Osteoblast (primary cell): ENCODE measurements around the gene ACRBP. TPM values are rescaled to one million over a fixed set of nuclear protein-coding genes. Genes with fewer than 3 reads are reported as not detected.

Experiments
- DNase-seq: peaks from one replicate; pipeline ENCODE4 v3.0.0; 2011; ENCODE audit warnings: low spot score, mixed read lengths; ENCODE audit not compliant: insufficient read length; ENCODE audit errors: missing footprints
- H2AFZ ChIP-seq: 2 replicates; pipeline ENCODE4 v1.6.0; 2011; ENCODE audit warnings: mild to moderate bottlenecking, low read length
- H3K27ac ChIP-seq: 2 replicates; pipeline ENCODE4 v1.5.1; 2011; ENCODE audit warnings: mild to moderate bottlenecking, low read depth, low read length, moderate library complexity
- H3K27me3 ChIP-seq: 2 replicates; pipeline ENCODE4 v1.6.0; 2012; ENCODE audit warnings: mild to moderate bottlenecking, control low read depth, inconsistent platforms, low read length, moderate library complexity; ENCODE audit not compliant: insufficient read depth
- H3K36me3 ChIP-seq: 2 replicates; pipeline ENCODE4 v1.5.1; 2011; ENCODE audit warnings: mild to moderate bottlenecking, low read length, control low read depth, moderate library complexity; ENCODE audit not compliant: insufficient read depth
- H3K4me1 ChIP-seq: 2 replicates; pipeline ENCODE4 v1.5.1; 2011; ENCODE audit warnings: mild to moderate bottlenecking, low read length, control low read depth, moderate library complexity; ENCODE audit not compliant: insufficient read depth
- H3K4me2 ChIP-seq: 2 replicates; pipeline ENCODE4 v1.6.0; 2011; ENCODE audit warnings: mild to moderate bottlenecking, low read length; ENCODE audit not compliant: insufficient read depth
- H3K4me3 ChIP-seq: fragments of 200-600 bp; sonication (generic); 3 replicates; pipeline ENCODE4 v1.5.1; 2012; ENCODE audit warnings: mild to moderate bottlenecking, low read length, inconsistent platforms; ENCODE audit not compliant: insufficient read depth
- H3K79me2 ChIP-seq: 2 replicates; pipeline ENCODE4 v1.6.0; 2012; ENCODE audit warnings: mild to moderate bottlenecking, low read length, control low read depth, inconsistent platforms; ENCODE audit not compliant: insufficient read depth
- H3K9me3 ChIP-seq: 2 replicates; pipeline ENCODE4 v1.5.1; 2011; ENCODE audit warnings: low read depth, low read length, control low read depth
- H4K20me1 ChIP-seq: 2 replicates; pipeline ENCODE4 v1.6.0; 2012; ENCODE audit warnings: mild to moderate bottlenecking, low read length, control low read depth; ENCODE audit not compliant: insufficient read depth
- total RNA-seq: library from RNA; depleted of rRNA; stranded (reverse); fragments of >200 nt; gene quantifications from 2 replicates; pipeline ENCODE4 v1.2.3, GENCODE V29; 2012
- TF ChIP-seq, protein P1 (sequence below): IDR thresholded peaks from 2 replicates; pipeline ENCODE4 v1.5.1; 2011; ENCODE audit warnings: mild to moderate bottlenecking, low read depth, low read length, moderate library complexity; ENCODE audit errors: extremely low read depth

ACRBP gene
- total RNA-seq, 1 donor: 0.36 TPM

DNA sequence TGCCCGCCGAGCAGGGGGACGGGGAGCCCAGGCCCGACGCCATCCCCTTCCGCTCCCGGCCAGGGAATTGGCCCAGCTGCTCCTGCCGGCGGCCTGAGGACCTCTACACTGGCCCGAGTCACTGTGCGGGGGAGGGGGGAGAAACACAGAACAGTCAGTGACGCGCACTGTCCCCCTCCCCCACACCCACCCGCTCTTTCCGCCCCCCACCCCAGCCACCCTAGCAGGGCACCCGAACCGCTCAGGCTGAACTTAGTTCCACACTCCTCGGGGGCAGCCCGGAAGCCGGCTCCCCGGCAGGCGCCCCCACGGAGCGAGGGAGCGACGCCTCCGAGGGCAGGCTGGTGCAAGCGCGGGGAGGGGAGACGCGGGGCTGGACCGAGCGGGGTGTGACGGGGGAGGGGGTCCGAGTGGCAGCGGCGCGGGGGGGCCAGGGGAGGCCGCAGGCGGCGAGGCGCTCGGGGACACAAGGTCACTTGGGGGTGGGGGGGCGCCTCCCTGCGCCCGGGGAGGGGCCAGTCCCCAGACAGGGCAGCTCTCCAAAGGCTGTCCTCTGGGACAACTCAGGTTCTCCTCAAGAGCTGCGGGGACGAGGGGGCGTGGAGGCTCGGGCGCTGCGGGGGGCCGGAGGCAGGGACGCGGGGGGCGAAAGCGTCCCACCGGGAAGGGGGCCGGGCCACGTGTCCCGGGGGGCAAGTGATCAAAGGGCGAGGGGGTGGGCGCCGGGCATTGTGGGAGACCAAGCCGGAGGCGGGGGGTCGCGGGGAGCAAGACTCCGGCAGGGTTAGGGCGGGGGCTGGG is 40.7 kb downstream of the ACRBP start:
- H3K27ac ChIP-seq: peak overlapping the region; percentile 55
- peaks cover 49% of the 10 kb centered on the region for H3K79me2 ChIP-seq
- peak overlapping the region; percentile 86 for H3K4me3 ChIP-seq
- H3K27me3 ChIP-seq: no peaks in the 10 kb centered on the region
- peaks cover 16% of the 10 kb centered on the region for H3K36me3 ChIP-seq
- DNase-seq: peak; percentile 91
- H3K4me1 ChIP-seq: peaks cover 42% of the 10 kb centered on the region
- H4K20me1 ChIP-seq: peaks cover 42% of the 10 kb centered on the region
- TF ChIP-seq, protein P1, sequence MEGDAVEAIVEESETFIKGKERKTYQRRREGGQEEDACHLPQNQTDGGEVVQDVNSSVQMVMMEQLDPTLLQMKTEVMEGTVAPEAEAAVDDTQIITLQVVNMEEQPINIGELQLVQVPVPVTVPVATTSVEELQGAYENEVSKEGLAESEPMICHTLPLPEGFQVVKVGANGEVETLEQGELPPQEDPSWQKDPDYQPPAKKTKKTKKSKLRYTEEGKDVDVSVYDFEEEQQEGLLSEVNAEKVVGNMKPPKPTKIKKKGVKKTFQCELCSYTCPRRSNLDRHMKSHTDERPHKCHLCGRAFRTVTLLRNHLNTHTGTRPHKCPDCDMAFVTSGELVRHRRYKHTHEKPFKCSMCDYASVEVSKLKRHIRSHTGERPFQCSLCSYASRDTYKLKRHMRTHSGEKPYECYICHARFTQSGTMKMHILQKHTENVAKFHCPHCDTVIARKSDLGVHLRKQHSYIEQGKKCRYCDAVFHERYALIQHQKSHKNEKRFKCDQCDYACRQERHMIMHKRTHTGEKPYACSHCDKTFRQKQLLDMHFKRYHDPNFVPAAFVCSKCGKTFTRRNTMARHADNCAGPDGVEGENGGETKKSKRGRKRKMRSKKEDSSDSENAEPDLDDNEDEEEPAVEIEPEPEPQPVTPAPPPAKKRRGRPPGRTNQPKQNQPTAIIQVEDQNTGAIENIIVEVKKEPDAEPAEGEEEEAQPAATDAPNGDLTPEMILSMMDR: no peak
- peak overlapping the region; percentile 88 for H3K4me2 ChIP-seq
- no peak overlapping the region for H2AFZ ChIP-seq
- H3K9me3 ChIP-seq: no peaks in the 10 kb centered on the region

DNA sequence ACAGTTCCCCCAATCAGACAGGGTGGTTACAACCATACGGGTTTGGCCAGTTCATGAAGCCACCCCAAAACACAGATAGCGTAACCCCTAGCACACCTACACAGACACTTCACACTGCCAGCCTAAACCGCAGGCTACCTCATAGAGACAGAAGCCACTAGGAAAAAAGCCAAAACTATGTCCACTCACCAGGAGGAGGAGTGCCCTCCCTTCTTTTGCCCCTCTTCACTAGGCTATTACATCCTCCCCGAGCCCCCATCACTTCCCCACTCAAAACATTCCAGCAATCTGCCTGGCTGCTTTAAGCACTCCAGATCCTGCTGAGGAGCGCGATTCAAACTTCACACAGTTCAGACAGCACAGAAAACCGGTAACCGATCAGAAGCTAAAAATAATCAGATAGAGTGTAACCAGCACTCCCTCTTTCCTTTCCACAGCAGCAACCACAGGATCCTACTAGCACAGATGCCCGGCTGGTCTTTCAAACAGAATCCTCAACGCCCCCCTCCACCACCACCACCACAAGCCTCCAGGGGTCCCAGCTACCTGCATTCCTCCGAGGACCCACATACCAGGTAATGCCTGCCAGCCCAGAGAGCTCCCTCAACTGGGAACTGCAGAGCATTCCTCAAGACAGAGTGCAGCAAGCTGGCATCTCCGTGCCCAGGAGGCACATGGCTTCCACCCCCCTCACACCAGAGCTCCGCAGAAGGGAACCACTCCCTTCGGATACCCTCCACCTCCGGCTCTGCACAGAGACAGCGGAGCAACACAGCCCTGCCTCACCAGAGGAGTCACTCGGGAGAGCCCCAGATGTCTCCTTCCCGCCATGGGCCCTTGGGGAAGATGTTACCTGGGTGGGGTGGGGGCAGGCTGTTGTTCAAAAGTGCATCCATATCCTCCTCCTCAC is 41.6 kb downstream of the ACRBP start:
- peaks cover 57% of the 10 kb centered on the region for H3K79me2 ChIP-seq
- H2AFZ ChIP-seq: no peak overlapping the region
- peak overlapping the region; percentile 88 for H3K4me2 ChIP-seq
- DNase-seq: peak; percentile 81
- H4K20me1 ChIP-seq: peaks cover 42% of the 10 kb centered on the region
- peak overlapping the region; percentile 55 for H3K27ac ChIP-seq
- H3K27me3 ChIP-seq: no peaks in the 10 kb centered on the region
- peaks cover 25% of the 10 kb centered on the region for H3K36me3 ChIP-seq
- H3K9me3 ChIP-seq: no peaks in the 10 kb centered on the region
- TF ChIP-seq, protein P1: no peak
- H3K4me3 ChIP-seq: peak overlapping the region; percentile 86
- peaks cover 42% of the 10 kb centered on the region for H3K4me1 ChIP-seq

DNA sequence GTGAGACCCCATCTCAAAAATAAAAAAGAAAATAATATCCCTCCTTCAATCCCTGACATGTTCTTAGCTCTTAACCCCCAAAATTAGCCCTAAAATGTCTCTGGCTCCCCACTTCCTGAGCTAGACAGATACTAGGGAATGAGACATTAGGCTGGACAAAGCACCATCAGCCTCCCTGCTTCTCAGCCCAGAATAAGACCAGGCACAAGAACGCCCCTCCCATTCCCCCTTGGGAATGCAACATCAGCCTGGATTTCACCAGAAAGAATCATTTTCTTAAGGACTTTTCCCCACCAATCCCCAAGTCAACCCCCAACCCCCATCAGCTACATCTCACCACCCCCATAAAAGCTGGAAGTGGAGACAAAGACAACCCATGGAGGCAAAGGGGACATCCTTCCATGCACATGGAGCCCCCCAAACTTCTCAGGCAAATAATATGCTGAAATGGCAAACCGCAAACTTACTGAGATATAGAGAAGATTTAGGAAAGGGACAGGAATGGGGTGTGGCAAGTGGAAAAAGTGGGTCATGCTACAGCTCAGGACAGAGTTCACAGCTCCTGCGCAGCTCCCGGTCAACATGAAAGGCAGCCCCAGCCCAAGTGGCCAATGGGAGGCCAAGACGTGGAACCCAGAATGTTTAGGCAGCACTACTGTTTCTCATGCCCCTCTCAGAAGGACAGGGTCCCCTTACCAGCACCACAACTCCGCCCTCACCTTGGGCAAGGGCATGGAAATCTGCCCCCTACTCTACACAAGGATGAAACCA is 42.8 kb downstream of the ACRBP start:
- peak overlapping the region; percentile 88 for H3K4me2 ChIP-seq
- H3K4me1 ChIP-seq: peaks cover 42% of the 10 kb centered on the region
- H4K20me1 ChIP-seq: peaks cover 48% of the 10 kb centered on the region
- TF ChIP-seq, protein P1: no peak
- DNase-seq: peak; percentile 91
- no peaks in the 10 kb centered on the region for H3K27me3 ChIP-seq
- H3K4me3 ChIP-seq: peak overlapping the region; percentile 86
- no peaks in the 10 kb centered on the region for H3K9me3 ChIP-seq
- peaks cover 37% of the 10 kb centered on the region for H3K36me3 ChIP-seq
- H3K79me2 ChIP-seq: peaks cover 69% of the 10 kb centered on the region
- no peak overlapping the region for H2AFZ ChIP-seq
- peak overlapping the region; percentile 55 for H3K27ac ChIP-seq
